Panc1 (cell line): Measurements from ENCODE around the gene MITF. TPM values are rescaled to one million over a fixed set of nuclear protein-coding genes. Genes with fewer than 3 reads are reported as not detected.

Source experiments
- ATAC-seq: fragments of 200-7000 bp; cut with Tn5 transposase; 2 replicates; pipeline ENCODE4 v1.9.1; 2020; ENCODE audit warnings: mild to moderate bottlenecking, moderate library complexity
- BruUV-seq: library from RNA; stranded (reverse); fragments of 400-500 nt; replicated peaks from 2 replicates; lab custom pipeline; 2021; lab: Mats Ljungman, UMichigan
- CTCF ChIA-PET: fragments of 300-600 bp; sonication (Branson Sonifier 250); formaldehyde crosslinking; loops from one replicate; lab custom pipeline; 2022; ENCODE audit warnings: antibody characterized with exemption; lab: Charles Lee
- POLR2A ChIA-PET: fragments of 300-600 bp; sonication (Branson Sonifier 250); formaldehyde crosslinking; loops from one replicate; lab custom pipeline; 2022; ENCODE audit warnings: antibody characterized with exemption; lab: Charles Lee
- DNase-seq: peaks from one replicate; pipeline ENCODE4 v3.0.0-alpha.2; 2010; ENCODE audit warnings: low read depth, low spot score
- H3K27ac ChIP-seq: 2 replicates; pipeline ENCODE4 v1.5.1; 2011; ENCODE audit warnings: mild to moderate bottlenecking, low read length, inconsistent platforms
- H3K27me3 ChIP-seq: fragments of 200-500 bp; sonication (Bioruptor generic); 2 replicates; pipeline ENCODE4 v1.6.0; 2014; ENCODE audit warnings: low read length, inconsistent platforms; ENCODE audit not compliant: control insufficient read depth, insufficient read depth
- H3K36me3 ChIP-seq: fragments of 200-500 bp; sonication (Bioruptor generic); 2 replicates; pipeline ENCODE4 v1.5.1; 2014; ENCODE audit warnings: inconsistent platforms, mild to moderate bottlenecking, low read length, moderate library complexity; ENCODE audit not compliant: control insufficient read depth, insufficient read depth
- H3K4me1 ChIP-seq: 2 replicates; pipeline ENCODE4 v1.5.1; 2011; ENCODE audit warnings: inconsistent platforms, mild to moderate bottlenecking, low read length, moderate library complexity; ENCODE audit not compliant: control insufficient read depth, insufficient read depth
- H3K4me3 ChIP-seq, 2 experiments: 2 replicates each; pipeline ENCODE4 v1.5.1; 2011 to 2012; ENCODE audit warnings: low read depth in 2 of 2, low read length in 2 of 2, mild to moderate bottlenecking in 2 of 2, inconsistent platforms in 1 of 2, moderate library complexity in 1 of 2
- H3K9me3 ChIP-seq: fragments of 200-500 bp; sonication (Bioruptor generic); 2 replicates; pipeline ENCODE4 v1.5.1; 2014; ENCODE audit warnings: low read depth, mild to moderate bottlenecking, inconsistent platforms, low read length, moderate library complexity; ENCODE audit not compliant: control insufficient read depth, insufficient read depth
- POLR2AphosphoS5 ChIP-seq: IDR thresholded peaks from 2 replicates; pipeline ENCODE4 v1.6.1; 2012; ENCODE audit warnings: mild to moderate bottlenecking, low read depth, low read length, moderate library complexity
- SIN3A ChIP-seq: IDR thresholded peaks from 2 replicates; pipeline ENCODE4 v1.6.1; 2012; ENCODE audit warnings: low read depth, mild to moderate bottlenecking, low read length, moderate library complexity, borderline replicate concordance; ENCODE audit not compliant: insufficient read depth
- TCF7L2 ChIP-seq: IDR thresholded peaks from 2 replicates; pipeline ENCODE4 v1.6.1; 2011; ENCODE audit warnings: mild to moderate bottlenecking, low read depth, low read length, inconsistent platforms
- in situ Hi-C: cut with HindIII; loops from 2 replicates; pipeline ENCODE4 v1.10.0; 2016; ENCODE audit warnings: low sequenced_read_pairs, low pct_unique_long_range_greater_than_20kb
- intact Hi-C: fragments of 100-400 bp; cut with micrococcal nuclease; formaldehyde crosslinking; loops from one replicate; pipeline ENCODE4 v1.10.0; 2022; ENCODE audit not compliant: unreplicated experiment
- total RNA-seq: library from RNA; stranded (reverse); gene quantifications from one replicate; pipeline ENCODE4 v1.2.1, GENCODE V29; 2021; ENCODE audit not compliant: unreplicated experiment
- TF ChIP-seq, protein P1 (sequence below): fragments of 450-650 bp; IDR thresholded peaks from 2 replicates; pipeline ENCODE4 v1.5.1; 2017; ENCODE audit warnings: mild to moderate bottlenecking
- TF ChIP-seq, protein P2 (sequence below), 2 experiments: IDR thresholded peaks; 2 replicates each; pipeline ENCODE4 v1.6.1; 2011 to 2012; ENCODE audit warnings: low read depth in 2 of 2, control low read depth in 1 of 2, low read length in 1 of 2, mild to moderate bottlenecking in 1 of 2, moderate library complexity in 1 of 2; ENCODE audit not compliant: insufficient read depth in 1 of 2

MITF gene
- total RNA-seq, 1 experiment from 2014 or later: 10.8 TPM

DNA sequence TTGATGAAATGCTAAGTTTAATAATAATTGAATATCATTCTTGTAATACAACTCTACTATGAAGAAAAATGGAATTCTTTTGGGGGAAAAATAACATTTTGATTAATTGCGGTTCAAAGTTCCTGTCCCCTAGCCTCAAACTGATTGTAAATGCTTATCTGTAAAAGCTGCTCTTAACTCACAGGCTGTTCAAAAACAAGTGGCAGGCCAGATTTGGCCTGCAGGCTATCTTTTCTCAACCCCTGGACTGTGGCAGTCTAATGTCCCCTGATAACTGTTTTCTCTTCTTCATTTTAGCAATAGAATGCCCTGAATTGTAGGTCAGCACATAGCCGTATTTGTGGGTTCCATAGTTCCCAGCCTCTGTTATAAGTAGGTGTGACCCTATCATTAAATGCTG lies 236.8 kb downstream of the MITF start:
- intact Hi-C loops (no loop called here), in situ Hi-C loops (no loop called here)

DNA sequence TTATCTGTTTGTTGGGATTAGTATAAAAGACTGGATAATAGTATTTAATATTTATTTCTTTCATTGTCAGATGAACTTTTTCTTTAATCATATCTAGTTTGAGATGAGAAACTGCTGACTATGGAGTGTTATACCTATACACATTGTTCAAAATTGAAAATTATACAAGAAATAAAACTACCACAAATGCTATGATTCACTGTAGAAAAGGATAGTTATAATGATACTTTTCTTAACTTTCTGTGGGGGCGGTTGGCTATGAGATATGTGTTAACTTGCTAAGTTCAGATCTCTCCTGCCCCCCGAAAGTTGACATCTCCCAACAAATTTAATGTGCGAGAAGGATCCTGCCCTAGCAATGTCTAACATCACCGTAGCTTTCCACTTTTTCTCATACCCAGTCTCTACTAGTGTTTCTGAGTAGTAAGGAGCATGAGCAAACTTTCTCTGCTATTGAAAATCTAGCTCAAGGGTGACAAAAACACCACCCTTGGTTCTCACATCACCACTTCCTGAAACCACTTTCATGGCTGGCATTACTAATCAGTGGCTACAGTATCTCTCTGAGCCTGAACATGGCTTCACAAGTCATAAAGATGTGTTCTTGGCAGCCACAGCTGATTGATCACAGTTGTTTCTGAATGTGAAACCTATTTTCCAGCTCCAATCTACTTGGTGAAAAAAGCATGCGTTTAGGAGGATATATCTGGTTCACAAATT lies 244.4 kb downstream of the MITF start:
- ATAC-seq (no peak), DNase-seq (no peak)
- no peaks in the 10 kb centered on the region for H3K4me1 ChIP-seq
- H3K9me3 ChIP-seq: no peaks in the 10 kb centered on the region
- H3K4me3 ChIP-seq: no peak overlapping the region
- BruUV-seq: no TSS peak
- intact Hi-C loops (no loop called here), in situ Hi-C loops (no loop called here)
- POLR2A ChIA-PET: no interaction called here
- no peak for TF ChIP-seq TCF7L2
- CTCF ChIA-PET: no interaction called here
- no peak overlapping the region for H3K27ac ChIP-seq
- no peaks in the 10 kb centered on the region for H3K36me3 ChIP-seq
- H3K27me3 ChIP-seq: no peaks in the 10 kb centered on the region

More for the DNA sequence above, 236.8 kb downstream of the MITF start:
- H3K9me3 ChIP-seq: no peaks in the 10 kb centered on the region
- H3K36me3 ChIP-seq: no peaks in the 10 kb centered on the region
- DNase-seq (no peak), ATAC-seq (no peak)
- ChIA-PET CTCF (no interaction called here), POLR2A (no interaction called here)
- TF ChIP-seq SIN3A (no peak), POLR2AphosphoS5 (no peak), TCF7L2 (no peak)
- TF ChIP-seq, protein P1, sequence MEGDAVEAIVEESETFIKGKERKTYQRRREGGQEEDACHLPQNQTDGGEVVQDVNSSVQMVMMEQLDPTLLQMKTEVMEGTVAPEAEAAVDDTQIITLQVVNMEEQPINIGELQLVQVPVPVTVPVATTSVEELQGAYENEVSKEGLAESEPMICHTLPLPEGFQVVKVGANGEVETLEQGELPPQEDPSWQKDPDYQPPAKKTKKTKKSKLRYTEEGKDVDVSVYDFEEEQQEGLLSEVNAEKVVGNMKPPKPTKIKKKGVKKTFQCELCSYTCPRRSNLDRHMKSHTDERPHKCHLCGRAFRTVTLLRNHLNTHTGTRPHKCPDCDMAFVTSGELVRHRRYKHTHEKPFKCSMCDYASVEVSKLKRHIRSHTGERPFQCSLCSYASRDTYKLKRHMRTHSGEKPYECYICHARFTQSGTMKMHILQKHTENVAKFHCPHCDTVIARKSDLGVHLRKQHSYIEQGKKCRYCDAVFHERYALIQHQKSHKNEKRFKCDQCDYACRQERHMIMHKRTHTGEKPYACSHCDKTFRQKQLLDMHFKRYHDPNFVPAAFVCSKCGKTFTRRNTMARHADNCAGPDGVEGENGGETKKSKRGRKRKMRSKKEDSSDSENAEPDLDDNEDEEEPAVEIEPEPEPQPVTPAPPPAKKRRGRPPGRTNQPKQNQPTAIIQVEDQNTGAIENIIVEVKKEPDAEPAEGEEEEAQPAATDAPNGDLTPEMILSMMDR: no peak
- TF ChIP-seq, protein P2, sequence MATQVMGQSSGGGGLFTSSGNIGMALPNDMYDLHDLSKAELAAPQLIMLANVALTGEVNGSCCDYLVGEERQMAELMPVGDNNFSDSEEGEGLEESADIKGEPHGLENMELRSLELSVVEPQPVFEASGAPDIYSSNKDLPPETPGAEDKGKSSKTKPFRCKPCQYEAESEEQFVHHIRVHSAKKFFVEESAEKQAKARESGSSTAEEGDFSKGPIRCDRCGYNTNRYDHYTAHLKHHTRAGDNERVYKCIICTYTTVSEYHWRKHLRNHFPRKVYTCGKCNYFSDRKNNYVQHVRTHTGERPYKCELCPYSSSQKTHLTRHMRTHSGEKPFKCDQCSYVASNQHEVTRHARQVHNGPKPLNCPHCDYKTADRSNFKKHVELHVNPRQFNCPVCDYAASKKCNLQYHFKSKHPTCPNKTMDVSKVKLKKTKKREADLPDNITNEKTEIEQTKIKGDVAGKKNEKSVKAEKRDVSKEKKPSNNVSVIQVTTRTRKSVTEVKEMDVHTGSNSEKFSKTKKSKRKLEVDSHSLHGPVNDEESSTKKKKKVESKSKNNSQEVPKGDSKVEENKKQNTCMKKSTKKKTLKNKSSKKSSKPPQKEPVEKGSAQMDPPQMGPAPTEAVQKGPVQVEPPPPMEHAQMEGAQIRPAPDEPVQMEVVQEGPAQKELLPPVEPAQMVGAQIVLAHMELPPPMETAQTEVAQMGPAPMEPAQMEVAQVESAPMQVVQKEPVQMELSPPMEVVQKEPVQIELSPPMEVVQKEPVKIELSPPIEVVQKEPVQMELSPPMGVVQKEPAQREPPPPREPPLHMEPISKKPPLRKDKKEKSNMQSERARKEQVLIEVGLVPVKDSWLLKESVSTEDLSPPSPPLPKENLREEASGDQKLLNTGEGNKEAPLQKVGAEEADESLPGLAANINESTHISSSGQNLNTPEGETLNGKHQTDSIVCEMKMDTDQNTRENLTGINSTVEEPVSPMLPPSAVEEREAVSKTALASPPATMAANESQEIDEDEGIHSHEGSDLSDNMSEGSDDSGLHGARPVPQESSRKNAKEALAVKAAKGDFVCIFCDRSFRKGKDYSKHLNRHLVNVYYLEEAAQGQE (IDR thresholded peaks at IDR 0.05; ENCODE audit: insufficient read depth in 1 of 2, low read depth in 2 of 2, low read length in 1 of 2): no peak
- no TSS peak for BruUV-seq
- H3K27me3 ChIP-seq: no peaks in the 10 kb centered on the region
- no peak overlapping the region for H3K4me3 ChIP-seq
- no peak overlapping the region for H3K27ac ChIP-seq
- H3K4me1 ChIP-seq: no peaks in the 10 kb centered on the region

DNA sequence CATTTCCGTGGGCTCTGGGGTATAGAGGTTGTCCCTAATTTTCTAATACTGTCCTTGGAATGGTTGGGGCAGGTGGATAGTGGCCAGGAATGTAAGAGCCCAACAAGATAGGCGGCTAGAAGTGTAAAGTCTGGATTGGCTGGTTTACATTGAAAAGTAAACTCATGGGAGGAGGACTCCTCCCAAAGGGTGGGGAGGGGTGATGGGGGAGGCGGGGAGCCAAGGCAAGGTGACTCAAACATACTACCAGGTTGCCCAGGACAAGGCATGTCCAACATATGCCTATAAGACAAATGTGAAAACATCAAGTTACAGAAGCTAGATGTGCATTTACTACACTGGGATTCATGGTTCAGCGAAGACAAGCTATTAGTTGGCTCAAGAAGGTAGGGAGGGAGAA lies 246.0 kb downstream of the MITF start:
- no peaks in the 10 kb centered on the region for H3K36me3 ChIP-seq
- TF ChIP-seq, protein P1: no peak
- TF ChIP-seq SIN3A (no peak), POLR2AphosphoS5 (no peak), TCF7L2 (no peak)
- TF ChIP-seq, protein P2 (IDR thresholded peaks at IDR 0.05; ENCODE audit: insufficient read depth in 1 of 2, low read depth in 2 of 2, low read length in 1 of 2): no peak
- no TSS peak for BruUV-seq
- no peaks in the 10 kb centered on the region for H3K9me3 ChIP-seq
- in situ Hi-C loops (no loop called here), intact Hi-C loops (no loop called here)
- DNase-seq (no peak), ATAC-seq (no peak)
- no peaks in the 10 kb centered on the region for H3K4me1 ChIP-seq
- H3K4me3 ChIP-seq: no peak overlapping the region
- H3K27me3 ChIP-seq: no peaks in the 10 kb centered on the region
- POLR2A ChIA-PET: no interaction called here
- CTCF ChIA-PET: no interaction called here
- H3K27ac ChIP-seq: no peak overlapping the region
